ENCODE measurements around the gene FYN.

FYN gene

DNA sequence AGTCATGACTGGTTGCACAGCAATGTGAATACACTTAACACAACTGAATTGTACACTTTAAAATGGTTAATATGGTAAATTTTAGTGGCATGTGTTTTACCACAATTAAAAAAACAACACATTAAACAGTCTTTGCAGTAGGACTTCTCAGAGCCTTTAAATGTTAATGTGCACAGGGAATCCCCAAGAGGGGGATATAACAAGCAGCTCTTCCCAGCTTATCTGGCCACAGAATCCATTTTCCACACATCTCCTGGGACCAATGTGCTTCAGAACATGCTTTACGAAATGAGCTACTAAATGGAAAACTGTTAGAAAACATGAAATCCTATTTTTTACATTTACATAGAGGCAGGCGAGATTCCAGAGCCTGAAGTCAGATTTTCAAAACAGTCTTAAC, 44.4 kb downstream of the FYN start:
- no peak for DNase-seq

DNA sequence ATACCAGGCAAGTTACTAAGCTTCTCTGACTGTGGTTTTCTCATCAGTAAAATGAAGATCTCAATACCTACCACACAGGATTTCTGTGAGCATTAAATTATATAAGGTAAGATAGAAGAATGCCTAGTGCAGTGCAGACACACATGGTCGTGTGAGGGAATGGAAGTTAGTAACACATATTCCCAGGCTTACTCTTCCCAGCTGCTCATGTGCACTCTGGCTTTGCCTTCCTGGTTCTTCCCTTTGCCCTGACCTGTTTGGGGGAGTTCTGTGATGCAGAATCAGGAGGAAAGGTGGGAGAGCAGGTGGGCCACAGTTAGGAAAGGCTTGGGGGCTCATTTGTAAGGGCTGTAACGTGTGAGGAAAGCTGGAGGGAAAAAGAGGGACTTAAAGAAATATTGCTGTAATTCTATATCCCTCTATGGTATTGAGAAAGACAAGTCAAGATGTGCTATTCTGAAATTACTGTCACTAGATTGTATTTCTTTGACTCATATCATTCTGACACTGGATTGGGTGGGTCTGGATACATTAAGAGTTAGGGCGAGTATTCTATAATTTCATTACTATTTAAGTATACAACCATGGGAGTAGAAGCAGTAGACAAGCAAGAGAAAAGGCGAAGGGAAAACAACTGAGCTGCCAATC, 47.7 kb downstream of the FYN start:
- DNase-seq, result no peak

DNA sequence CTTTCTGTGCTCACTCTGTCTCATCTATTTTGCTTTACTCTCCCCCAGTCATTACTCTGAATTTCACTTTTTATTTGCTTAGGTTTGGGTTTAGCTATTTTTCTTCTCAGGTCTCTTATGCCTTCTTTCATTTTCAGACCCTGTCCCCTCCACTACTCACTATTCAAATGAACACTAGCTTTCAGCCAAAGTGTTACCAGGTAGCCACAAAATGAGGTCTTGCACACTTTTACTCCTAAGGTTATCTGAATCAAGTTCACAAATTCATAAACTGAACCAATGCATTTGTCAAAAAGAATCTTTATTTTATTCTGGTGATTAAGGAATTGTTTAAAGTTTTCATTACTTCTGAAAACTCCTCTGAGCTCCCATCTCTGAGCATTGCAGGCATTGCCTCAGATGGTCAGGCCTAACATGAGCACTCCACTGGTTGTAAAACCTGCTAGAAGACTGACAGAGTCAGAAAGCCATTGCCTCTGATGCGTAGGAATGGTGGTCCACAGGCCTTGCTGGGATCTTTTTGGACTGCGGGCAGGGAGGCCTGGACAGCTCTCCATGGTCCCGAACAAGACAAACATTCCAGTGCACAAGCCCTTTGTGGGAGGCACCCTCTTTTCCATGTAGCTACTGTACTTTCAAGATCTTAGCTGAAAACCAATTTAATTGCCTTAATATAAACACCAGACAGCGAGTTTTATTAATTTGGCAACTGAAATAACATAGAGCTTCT, 48.5 kb downstream of the FYN start:
- no peak for DNase-seq

DNA sequence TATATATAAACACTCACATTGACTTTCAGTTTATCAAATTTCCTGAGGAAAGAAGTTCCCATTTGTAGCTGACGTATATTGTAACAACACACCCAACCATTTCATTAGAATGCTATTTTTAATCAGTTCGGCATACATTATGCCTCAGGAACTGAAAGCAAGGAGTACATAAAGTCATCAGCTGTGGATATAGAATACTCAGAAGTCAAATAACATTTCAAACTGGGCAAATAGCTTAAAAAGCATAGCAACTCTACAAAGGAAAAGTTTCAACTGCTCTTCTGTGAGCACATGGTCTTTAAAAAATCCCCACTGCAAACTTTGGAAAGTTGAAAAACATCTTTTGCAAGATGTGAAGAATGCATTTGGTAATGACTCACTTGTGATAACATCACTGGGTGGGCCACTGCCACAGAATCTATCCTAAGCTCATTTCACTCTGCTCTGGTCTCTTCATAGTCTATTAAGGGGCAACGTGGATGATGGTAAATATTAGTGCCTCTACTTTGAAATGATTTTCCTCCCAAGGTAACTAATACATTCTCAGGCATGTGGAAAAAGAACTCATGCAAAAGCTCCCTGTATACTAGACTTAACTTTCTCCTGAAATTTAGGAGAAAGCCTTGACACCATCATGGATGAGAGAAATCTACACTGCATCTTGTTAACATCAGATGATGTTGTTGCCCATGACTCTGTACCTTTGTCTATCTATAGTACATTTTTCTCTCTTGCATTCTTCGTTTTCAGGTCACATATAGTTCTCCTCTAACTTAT, 49.2 kb downstream of the FYN start:
- DNase-seq, result no peak

DNA sequence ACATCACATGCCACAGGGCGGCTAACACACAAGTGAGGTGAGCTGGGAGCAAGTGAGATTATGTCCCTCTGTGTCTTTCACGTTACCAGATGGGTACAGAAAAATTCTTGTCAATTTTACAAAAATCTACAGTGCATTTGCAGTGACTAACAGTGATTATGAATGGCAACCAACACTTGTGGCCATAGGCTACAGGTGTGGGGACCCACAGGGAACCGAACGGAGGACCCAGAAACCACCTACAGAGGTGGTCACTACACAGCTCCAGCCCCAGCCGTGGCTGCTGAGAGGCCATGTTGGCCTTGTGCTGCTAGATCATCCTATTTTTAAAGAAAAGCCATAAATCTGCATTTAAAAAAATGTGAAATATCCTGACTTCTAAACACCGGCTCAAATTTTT, 50.2 kb downstream of the FYN start:
- no peak for DNase-seq

DNA sequence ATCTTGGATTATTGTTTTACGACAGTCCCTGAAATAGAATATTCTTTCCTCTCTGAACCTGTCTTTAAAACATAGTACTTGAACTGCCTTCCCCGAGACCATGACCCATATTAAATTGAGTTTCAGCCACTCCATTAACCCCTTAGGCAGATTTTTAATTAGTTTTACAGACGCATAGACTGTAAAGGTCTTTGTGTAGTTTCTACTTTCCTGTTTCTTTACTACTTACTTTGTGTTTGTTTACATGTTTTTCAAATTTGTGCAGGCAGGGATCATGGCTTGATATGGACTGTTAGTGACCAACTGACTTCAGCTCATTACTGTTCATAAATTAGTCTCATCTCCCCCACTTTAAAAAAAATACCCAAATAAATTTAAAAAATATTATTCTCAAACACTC, 53.8 kb downstream of the FYN start:
- DNase-seq, result no peak

DNA sequence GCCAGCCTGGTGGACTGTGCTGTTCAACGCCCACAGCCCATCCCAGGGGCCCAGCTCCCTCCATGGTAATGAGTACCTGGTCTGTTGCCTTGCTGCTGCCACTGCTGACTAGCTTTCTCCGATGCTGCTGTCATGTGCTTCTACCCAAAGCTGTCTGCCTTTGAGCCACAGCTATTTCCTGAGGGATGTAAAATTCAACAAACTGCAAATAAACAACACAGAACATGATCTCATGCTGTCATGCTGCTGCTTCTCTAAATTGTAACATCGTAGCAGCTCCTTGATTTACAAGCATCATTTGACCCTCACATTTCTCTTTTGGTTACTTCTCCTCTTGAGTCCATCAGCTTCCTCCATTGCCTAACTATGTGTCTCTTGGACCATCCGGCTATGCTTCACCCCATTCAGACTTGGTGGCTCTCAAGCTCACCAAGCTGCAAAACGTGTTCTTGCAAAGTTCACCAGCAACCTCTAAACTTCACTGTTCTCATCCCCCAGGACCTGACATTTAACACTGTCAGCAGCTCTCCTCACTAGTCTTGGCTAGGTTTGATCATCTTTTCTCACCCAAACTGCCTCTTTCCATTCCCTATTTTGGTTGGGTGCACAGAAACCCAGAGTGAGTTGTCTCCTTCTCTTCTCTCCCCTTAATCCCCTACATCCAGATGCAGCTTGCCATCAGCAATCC, 54.6 kb downstream of the FYN start:
- DNase-seq, result no peak

DNA sequence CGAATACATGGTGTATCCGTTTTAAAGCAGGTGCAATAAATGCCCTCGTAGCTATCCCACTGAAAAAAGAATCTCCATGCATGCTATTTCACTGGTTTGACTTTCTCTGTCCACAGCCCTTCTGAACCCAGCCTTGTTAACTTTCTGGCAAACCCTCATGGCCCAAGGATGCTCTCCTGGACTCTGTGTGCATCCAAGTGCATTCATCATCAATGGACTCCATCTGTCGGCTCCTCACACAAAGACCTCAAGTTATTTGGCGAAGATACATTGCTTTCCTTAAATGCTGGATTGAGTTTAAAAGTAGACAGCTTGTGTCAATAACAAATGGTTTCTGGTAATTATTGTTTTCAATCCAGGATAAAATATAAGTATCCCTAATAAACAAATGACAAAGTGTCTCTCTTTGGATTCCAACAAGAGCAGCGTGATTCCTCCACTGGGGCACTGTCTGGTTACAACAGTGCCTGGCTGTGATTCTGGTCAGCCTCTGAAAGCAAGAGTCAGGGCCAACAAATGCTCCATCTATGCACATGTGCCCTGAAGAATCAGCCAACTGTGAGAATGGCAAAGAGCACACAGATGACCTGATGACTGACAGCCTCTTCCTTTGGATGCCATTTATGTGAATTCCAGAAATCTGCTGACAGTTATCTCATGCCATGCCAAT, 55.7 kb downstream of the FYN start:
- no peak for DNase-seq

DNA sequence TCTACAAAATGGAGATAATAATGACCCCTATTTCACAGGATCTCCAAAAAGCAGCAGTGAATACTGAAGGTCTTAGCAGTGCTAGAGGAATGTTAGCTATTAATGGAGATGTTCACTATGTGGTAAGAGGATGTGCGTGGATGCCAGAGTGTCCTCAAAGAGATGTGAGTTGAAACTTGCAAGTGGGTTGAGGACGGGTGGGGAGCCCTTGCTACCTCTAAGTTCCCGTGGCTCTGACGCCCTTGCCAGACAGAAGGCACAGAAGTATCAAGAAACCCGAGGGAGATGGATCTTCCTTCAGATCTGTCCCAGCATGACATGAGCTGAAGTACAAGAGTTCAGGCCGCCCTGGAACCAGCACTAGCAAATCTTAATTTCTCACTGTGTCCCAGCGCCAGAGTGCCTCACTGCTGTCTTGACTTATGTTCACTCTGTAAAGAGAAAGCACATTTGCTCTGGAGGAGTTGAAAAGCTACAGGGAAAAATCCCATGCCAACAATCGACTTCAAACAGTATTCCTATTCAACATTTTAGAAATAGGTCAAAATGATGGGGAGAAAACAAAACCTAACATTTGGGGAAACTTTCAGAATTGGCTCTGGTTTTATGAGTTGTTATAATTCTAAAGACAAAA, 59.5 kb downstream of the FYN start:
- DNase-seq, result no peak

DNA sequence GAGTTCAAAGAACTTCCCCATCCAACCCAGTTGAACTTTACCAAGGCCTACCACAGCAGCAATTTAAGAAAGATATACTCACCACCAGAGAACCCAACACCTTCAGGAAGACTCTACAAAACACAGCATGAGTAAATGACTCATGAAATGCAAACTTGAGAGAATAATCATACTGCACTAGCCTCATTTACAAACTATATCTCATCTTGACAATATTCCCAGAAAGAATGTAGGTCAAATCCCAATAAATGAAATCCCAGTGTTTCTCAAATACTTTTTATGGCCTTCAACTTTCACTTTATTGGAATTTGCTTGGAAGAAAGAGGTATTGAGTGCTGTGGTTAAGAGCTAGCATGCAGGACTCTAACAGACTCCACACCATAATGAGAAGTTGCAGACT, 60.0 kb downstream of the FYN start:
- no peak for DNase-seq

DNA sequence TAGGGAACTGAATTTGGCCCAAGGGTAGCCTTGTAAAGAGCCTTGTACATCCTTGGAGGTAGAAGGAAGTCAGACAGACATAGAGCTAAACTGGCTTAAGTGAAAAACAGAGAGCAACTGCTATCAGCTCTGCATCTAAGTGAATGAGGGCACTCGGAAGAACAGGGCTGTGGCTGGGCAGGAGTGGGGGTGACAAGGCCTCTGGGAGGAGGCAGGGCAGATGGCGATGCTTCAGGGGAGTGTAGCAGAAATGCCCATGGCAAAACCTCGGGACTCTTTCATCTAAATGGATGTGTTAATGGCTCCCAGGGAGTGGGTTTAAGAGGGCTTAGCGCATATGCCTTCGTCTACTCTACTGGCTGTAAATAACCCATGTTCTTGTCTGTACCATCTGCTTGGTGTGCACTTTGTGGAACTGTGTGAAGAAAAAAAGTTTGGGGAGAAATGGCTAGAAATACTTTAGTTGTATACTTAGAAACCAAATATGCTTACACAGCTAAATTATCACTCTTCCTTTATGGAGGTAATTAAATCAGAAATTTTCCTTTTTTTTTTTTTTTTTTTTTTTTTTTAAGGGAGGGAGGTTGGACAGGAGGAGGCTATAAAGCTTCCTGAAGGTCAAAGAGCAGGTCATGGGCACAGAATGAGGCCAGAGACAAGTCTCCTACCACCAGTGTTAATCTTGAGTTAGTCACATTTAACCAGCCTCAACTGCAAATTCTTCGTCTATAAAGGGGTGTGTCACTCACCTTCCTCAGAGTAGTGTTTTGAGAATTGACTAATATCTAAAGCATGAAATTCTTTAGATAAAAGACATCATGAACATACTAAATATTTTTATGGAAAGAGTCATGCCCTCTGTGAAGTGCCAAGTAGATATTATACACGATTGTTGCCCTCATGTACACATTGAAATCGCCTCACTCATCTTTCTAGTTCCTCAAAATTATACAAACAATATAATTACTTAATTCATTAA, 60.9 kb downstream of the FYN start:
- no peak for DNase-seq

DNA sequence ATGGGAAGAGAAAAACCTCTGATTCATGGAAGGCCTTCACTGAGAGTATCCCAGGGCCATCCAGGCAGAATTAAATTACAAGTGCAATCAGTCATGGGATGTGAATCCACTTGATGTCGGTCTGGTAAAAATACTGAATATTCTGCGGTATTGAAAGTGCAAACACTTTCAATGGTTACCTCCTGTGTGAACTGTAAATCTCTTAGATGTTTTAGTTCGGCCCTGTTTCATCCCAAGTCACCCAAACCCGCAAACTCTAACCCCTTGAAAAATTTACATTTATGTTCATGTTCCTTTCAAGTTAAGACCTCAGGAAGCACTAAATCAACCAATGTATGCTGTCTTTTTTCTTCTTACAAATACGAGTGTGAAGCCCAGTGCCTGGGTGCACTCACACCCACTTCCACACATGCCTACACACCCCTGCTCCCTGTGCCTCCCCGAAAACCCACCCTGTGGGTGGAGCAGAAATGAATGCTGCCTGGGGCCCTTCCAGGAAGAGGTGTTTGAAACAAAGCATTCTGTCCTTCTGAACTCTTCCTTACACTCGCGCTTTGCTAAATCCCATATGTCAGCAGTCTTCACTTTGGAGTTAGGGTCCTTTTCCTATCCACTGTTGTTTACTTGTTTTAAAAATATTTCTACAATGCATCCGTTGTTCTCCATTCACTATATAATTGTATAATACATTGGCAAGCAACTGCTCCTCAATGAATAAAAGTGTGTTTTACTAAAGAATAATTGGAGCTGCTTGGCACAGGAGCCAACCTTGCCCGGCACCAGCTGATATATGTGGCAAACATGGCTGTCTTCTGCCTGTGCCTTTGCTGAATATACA, 62.7 kb downstream of the FYN start:
- no peak for DNase-seq

DNA sequence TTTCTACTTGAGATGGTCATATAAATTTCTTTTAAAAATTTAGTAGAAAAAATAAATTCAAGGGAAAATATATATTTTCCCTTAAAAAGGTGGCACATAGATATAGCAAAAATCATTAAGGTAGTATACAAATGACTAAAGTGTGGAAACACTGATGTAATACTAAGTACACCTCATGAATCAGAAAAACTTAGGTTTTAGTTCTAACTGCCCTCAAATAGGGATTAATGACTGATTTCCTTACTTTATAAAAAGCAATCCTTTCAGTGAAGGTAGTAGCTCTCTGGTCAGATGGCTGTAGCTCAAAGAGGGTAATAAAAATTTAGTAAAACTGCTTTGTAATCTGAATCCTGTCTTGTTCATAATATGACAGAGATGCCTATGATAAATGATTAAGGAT, 63.5 kb downstream of the FYN start:
- DNase-seq, result no peak

DNA sequence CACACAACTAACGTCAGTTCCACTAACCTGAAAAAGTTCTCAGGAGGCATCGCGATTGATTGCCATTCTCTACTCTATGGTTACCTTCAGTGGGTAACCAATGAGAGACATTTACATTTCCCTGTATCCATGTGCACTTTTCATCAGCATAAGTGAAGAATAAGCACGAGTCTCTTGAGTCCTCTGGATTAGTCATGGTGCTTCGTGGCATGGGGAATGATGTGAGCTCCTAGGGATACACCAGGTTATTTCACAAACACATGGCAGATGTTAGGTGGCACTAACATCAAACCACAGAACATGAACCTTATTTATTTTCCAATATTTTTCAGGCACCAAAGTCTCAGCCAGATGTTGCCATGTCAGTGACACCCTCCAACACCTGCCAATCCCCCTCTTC, 64.0 kb downstream of the FYN start:
- DNase-seq, result no peak

DNA sequence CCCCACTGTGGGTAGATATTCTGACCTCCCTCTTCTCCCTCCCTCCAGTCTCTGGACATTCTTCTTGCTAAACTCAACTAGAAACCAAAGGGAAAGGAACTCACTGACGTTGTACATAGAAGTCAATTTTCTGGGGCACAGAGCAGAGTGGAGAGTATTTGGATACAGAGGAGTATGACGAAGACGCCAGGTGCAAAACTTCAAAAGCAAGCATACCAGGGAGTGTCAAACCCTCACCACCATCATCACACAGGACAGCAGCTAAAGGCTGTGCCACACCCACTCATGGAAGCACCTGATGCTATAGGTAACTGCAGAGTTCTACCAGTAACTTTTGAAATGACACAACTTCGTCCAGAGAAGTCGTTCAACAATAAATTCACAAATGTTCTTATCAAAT, 64.8 kb downstream of the FYN start:
- DNase-seq, result no peak

DNA sequence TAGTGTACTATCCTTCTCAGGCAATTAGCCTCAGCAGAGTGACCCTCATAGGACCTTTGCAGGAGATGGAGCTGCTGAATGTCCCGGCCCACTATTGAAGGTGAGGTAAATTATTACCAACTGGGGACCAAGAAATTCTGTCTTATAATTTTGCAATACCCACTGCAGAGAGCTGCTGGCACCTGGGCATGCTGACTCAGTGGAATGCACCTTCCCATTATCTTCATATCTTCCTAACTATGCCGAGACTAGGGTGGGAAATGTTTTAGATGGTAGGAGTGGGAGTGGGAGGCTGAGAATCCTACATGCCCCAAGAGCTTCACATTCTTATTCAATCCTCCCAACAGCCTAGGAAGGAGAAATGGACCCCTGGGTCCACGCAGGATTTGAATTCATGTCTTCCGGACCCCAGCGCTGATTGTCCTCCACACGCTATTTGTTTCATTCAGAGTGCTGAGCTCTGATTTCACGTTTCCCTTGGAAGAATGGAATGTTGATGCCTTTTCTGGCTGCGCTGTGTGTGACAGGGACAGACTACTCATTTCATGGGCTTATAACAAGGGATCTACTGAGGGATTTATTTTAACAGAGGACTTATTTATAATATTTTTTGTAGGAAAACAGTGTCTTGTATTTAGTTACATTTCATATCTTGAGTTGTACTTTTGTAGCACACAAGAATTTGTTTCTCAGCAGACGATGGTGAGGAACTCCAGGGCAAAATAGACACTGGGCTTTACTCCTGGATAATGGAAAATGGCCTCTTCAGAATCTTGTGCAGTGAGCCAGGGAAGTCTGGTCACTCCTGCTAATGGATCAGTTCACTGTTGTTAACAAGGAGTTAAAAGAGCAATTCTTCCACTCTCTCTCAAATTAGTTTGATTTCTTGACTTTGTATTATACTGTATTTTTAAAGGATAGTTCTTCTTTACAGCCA, 66.4 kb downstream of the FYN start:
- DNase-seq, result no peak

DNA sequence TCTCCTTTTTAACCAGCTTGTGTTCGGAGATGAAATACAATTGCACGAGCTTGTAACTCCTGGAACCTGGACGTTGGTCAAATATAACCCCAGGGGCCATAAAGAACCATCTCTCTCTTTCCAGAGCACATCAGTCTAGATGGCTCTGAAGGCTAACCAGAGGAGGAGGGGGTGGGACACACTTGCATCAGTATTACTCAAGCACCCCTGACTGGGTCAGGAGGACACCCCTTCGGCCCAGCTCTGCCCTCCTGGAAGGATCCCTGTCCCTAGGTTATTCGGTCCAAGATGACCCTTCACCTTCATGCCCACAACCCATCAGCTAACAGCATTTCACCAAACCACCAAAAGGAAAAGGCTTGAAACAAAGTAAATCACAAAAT, 67.1 kb downstream of the FYN start:
- no peak for DNase-seq

DNA sequence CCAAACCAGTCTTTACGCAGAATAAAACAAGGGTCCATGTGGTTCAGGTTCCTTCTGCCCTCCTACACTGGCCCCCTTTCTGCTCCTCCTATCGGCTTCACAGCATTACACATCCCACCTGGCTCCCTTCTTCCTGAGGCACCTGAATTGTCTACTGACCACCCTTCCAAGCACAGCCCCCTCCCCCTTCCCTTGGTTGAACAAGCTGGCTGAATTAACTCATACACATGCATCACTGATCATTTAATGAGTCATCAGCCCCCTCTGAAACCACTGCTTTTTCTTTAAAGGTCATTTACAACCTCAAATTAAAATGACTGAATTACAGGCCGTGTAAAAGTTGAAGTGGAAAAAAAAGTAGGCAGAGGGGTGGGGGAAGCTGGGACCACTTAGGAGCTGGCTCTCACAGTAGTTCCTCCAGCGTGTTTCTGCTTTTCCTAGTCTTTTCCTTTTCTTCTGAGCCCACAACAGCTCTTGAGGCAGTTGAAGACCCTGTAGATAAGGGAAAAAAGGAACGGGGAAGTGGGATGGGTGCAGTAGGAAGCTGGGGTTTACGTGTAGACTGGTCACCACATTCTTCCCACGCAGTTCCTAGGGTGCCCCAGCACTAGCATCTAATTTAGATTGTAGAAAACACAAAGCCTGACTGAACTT, 67.6 kb downstream of the FYN start:
- no peak for DNase-seq
